ENCODE results near the gene GTF2H2.
"Not testable (repeated sequence)": the region's sequence is repeated elsewhere in the genome, so short reads cannot be mapped to it uniquely, and the experiment has no call there.

The GTF2H2 gene

DNA sequence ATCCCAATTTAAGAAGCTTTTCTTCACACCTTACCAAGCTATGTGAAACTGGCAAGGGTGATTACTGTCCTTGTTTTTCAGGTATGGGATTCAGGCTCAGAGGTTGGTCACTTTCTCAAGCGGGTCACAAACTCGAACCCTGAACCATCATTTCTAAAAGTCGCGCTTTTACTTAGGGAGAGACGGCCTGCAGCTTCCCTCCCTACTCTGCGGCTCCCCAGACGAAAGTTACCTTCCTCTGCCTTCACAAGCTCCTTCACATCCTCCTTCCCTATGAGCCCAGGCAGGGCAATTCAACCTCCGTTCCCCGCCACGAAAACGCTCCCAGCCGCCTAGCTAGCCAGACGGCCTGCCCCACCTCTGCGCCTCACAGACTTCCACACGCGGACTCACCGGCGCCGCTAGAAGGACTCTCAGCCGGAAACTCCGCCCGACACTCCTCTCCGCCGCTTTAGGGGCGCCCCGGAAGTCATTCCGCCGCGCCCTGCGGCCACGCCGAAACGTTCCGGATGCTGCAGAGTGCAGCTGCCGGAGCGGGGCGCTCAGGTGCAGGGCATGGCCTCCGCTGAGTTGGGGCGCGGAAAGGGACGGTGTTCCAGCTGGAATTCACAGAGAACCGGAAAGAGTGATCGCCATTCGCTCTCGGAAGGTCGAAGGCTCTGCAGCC is at the start of gene GTF2H2:
Gene GTF2H2, minus strand, starts transcription at position 415 of the 667 bp plus-strand sequence. CDS start 4,913 bp downstream, outside the sequence.
- not testable (repeated sequence) for DNase-seq (ENCODE audit: low read depth)

DNA sequence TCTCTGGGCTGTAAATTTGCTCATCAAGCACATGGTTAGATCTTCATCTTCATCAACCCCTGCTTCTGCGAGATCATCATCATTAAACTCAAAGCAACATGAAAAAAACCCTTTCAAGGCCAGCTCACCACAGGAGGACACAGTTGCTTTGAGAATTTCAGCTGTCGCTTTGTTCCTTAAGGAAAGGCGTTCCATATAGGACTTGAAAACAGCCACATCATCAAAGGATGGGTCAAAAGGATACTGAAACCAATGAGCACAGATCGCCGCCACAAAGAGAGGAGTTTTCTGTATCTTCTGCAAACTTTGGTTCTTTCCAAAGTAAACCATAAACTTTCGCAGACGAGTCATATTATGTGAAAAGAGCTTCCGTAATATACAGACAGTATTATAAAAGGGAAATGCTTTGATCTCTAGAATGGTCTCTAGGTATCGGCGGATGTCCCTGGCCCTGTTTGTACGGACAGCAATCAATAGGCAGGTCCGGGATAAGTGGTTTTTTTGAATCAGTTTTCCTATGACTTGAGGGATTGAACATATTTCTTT is 42.3 kb upstream of the GTF2H2 start:
- DNase-seq (ENCODE audit: low read depth), result not testable (repeated sequence)

DNA sequence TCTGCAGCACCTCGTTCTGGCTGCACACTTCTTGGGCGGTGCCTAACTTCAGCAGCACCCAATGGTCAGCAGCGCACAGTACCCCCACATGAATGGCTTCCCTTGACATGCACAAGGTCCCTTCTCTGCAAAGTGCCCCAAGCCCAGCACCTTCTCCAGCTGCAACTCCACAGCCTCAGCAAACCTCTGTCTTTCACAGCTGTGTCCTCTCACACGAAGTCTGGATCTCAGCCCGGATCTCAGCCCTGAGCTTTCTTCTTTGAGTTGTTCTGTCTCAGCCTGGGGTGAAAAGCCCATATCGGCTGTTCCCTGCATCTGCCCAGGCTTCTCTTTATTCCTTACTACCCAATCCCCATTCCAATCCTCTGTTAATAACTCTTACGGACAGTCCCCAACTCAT is 32.5 kb upstream of the GTF2H2 start:
- DNase-seq (ENCODE audit: low read depth), result not testable (repeated sequence)

DNA sequence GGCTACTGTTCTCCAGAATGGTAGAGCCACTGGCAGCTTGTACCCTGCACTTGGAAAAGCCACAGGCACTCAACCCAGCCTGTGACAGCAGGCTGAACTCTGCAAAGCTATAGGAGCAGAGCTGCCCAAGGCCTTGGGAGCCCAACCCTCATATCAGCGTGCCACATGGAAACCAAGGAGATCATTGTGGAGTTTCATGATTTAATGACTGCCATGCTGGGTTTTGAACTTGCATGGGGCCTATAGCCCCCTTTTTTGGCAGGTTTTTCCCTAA is 30.4 kb upstream of the GTF2H2 start:
- DNase-seq (ENCODE audit: low read depth), result not testable (repeated sequence)

DNA sequence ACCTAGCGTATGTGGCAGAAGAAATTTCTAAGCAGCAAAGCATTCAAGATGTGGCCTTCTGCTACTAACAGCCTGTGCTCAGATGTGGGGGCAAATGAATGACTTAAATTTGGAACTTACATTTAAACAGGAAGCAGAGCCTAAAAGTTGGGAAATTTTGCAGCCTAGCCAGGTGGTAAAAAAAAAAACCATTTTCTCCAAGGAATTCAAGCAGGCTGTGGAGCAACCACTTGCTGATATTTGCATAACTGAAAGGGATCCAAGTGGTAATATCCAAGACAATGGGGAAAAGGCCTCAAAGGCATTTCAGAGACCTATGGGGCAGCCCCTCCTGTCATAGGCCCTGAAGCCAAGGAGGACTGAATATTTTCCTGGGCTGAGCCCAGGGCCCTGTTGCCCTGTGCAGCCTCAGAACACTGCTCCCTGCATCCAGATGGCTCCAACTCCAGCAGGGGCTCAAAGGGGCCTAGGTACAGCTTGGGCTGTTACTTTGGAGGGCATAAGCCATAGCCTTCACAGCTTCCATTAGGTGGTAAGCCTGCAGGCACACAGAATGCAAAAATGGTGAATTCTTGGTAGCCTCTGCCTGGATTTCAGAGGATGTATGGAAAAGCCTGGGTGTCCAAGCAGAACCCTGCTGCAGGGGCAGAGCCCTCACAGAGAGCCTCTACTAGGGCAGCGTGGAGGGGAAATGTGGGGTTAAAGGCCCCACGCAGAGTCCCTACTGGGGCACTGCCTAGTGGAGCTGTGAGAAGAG is 29.9 kb upstream of the GTF2H2 start:
- DNase-seq (ENCODE audit: low read depth), result not testable (repeated sequence)

DNA sequence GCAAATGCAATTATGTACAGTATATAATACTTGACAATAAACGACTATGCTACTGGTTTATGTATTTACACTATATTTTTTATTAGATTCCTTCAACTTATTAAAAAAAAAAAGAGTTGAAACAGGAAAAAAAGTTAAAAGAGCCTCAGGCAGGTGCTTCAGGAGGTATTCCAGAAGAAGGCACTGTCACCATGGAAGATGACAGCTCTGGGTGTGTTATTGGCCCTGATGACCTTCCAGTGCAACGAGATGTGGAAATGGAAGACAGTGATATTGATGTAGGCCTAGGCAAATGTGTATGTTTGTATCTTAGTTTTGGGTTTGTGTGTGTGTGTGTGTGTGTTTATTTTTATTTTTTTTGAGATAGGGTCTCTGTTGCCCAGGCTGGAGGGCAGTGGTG is 22.3 kb upstream of the GTF2H2 start:
- DNase-seq (ENCODE audit: low read depth), result not testable (repeated sequence)

DNA sequence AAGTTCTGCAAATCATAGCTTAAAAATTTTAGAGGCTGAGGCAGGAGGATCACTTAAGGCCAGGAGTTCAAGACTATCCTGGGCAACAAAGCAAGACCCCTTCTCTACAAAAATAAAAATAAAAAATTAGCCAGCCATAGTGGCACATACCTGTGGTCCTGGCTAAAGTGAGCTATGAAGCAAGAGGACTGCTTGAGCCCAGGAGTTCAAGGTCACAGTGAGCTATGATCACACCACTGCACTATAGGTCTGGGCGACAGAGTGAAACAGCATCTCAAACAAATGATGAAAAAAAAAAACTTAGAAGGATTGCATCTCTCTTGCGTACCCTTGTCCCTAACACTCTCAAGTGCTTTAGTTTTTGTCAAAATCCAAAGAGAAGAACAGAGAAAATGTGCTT is 21.3 kb upstream of the GTF2H2 start:
- DNase-seq (ENCODE audit: low read depth), result not testable (repeated sequence)

DNA sequence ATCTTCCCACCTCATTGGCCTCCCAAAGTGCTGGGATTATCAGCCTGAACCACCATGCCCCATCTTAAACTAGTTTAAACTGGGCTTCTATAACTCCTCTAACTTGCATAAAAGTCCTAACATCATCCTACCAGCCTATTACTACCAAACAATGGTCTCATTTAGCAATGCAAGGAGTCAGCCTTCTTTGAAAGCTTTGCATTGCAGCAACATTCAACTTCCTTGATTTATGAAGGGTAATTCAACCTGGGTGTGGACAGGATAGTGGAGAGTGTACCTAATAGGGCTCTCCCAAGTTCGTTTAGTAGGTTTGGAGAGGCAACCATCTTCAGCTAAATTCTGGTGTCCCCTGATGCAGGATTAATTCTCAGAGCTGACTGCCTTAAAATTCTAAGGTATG is 18.7 kb upstream of the GTF2H2 start:
- DNase-seq (ENCODE audit: low read depth), result not testable (repeated sequence)

DNA sequence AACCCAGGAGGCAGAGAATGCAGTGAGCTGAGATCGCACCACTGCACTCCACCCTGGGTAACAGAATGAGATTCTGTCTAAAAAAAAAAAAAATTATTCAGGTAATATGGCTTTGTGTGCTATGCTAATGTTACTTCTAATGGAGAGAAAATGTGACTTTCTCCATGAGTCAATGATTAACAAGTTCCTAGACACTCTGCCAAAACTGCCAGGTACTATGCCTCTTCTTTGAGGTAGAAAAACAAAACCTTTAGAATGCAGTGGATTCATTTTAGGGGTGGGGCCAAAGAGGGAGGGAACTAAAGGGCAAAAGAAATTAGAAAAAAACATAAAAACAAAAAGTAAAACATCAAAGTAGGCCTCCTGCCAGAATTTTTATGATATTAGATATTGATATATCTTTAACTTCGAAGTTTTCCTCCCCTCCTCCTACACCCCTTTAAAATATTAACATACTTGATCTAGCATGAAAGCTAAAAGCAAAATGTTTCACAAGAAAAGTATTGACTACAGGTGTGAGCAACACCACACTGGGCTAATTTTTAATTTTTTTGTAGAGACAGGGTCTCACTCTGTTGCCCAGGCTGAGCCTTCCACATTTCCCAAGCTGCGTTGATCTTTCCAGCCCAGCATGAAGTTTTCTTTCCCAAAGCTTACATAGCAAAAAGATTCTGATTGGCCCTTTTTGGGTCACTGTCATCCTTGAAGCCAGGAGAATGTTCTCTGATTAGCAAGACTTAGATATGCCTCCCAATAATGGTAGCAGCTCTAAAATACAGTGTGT is 17.0 kb upstream of the GTF2H2 start:
- DNase-seq (ENCODE audit: low read depth), result not testable (repeated sequence)

DNA sequence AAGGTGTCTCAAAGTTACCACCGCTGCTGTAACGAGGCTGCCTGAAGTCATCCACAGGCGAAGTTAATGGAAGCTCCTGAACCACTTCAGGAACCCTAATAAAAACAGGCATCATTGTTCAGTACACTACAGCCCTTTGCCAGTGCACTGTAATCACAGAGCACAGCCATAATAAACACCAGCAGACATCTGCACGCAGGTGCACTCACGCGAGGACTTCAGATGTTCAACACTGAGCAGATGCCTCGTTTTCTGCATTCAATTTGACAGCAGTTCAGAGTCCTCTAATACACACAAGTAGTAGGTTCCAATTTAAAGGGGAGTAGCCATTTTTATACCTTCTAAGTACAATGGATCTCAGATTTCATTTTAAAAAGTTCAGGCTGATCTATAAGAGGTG is 15.4 kb upstream of the GTF2H2 start:
- not testable (repeated sequence) for DNase-seq (ENCODE audit: low read depth)

DNA sequence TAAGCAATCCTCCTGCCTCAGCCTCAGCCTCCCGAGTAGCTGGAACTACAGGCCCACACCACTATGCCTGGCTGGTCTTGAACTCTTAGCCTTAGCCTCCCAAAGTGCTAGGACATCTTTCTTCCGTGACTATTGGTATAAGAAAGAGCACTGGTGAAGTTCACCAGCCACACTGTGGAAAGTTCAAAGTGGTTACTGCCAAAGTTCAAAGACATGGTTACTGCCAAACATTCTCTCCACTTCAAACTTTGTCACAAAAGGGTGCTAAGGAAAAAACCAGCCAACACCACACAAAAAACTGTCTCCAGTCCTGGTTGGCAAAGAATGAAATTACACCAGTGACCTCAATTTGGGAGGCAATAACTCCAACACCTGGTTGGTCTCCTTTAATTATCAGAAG is 14.9 kb upstream of the GTF2H2 start:
- DNase-seq (ENCODE audit: low read depth), result not testable (repeated sequence)

DNA sequence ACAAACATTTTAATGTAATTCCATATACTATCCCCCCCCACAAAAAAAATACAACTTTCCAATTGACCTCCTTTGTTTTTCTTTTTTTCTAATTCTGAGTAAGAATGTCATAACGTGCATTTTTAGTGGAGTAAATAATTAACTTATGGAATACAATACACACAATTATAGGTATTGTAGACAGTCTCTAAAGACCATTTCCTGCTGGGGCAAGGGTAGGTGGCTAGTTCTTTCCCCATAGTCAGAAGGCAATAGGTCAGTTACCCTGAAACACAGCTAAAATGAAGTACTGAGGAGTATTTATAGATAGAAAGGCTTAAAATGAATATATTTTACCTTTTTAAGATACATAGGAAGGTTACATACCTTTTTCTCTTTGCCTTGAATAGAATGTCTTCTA is 6.2 kb downstream of the GTF2H2 start:
- DNase-seq (ENCODE audit: low read depth), result not testable (repeated sequence)

DNA sequence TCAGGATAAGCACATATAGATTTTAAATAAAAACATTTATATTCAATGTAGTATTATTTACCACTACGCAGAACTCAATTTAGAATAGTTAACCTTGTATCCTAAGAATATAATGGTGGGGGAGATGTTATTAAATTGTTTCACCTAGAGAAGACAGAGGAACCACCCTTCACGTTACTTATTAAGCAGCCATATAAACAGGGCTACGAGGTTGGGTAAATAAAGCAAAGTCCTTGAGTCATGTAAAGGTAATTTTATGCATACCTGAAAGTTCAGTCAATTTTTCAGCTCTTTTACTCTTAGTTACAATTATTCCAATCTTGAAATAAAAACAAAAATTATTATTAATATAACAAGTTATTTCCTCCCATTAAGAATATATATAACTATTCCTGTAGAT is 8.1 kb downstream of the GTF2H2 start:
- not testable (repeated sequence) for DNase-seq (ENCODE audit: low read depth)

DNA sequence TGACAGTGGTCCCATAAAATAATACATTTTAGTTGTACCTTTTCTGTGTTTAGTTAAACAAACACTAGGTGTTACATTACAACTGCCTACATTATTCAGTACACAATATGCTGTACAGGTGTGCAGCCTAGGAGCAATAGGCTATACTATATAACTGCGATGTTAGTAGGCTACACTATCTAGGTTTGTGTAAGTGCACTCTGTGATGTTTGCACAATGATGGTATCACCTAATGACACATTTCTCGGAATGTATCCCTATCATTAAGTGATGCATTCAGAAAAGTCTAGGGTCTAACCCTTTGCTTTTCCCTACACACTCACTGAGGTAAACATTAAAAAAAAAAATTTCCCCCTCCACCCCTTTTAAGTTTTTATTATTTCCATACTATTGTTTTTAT is 22.7 kb downstream of the GTF2H2 start:
- DNase-seq (ENCODE audit: low read depth), result not testable (repeated sequence)

DNA sequence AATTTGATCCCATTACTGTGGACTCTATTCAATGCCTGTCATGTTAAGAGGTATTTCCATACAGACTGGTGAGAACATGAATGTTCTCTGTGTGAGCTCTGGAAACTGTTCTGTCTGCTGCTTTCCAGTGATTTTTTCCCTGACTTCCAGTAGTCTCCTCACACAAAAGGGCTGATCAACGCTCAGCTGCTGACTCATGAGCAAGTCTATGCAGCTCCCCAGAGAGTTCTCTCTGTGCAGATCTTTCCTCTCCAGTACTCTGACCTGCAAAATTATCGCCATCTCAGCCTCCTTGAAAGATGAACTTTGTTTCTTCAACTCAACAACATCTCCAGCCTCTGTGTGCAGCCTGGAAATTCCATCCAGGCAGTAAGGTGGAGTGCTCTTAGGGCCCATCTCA is 23.3 kb downstream of the GTF2H2 start:
- DNase-seq (ENCODE audit: low read depth), result not testable (repeated sequence)

DNA sequence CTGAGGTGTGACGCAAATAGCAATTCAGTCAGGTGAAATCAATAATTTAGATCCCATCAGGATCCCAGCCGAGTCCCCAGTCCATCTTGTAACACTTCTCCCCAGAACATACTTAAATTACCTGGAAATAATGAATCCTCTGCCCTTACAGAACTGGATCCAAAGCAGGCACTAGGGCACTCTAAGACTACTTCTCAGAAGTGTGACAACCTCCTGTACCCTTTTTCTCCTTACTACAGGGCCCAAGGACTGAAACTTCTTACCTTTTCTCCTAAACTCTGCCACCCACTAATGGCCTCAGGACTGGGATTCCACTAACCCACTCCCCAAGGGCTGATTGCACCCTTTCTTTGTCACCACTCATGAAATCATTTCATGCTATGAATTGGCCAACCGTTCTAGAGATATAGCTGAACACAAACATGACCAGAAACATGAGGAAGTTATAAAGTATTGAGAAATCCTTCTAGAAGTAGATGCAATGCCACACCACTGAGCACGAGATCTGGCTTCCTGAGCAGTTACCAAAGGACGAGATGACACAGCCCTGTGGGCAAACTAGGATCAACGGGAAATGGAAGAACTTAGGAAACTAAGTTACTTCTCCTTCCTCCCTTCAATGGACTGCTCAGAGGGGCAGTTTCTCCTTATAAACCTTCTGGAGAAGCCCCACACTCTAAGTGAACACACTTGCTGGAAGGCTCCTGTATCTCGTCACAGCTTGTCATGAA is 36.3 kb downstream of the GTF2H2 start:
- DNase-seq (ENCODE audit: low read depth), result not testable (repeated sequence)

DNA sequence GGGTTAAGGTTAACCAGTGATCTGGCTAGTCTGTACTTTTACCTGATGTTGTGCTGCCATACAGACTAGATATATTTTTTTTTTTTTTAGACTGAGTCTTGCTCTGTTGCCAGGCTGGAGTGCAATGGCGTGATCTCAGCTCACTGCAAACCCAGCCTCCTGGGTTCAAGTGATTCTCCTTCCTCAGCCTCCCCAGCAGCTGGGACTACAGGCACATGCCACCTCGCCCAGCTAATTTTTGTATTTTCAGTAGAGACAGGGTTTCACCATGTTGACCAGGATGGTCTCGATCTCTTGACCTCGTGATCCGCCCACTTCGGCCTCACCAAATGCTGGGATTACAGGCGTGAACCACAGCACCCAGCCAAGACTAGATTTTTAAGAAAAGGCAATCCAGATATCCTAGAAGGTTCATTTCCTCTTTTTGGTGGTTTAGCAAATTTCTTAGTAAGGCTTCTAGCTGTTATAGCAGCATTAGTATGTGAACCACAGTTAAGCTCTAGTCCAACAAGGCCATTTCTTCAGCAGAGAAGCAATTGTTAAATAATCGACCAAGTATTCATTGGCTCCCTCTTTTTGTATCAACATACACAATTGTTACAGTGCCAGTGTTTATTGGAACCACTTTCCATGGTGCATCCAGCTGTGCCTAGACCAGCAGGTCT is 42.1 kb downstream of the GTF2H2 start, which contains the start of gene NAIP:
Gene NAIP, minus strand, starts transcription at position 51 of the 665 bp plus-strand sequence. CDS start 12,424 bp downstream, outside the sequence.
- DNase-seq (ENCODE audit: low read depth), result not testable (repeated sequence)

DNA sequence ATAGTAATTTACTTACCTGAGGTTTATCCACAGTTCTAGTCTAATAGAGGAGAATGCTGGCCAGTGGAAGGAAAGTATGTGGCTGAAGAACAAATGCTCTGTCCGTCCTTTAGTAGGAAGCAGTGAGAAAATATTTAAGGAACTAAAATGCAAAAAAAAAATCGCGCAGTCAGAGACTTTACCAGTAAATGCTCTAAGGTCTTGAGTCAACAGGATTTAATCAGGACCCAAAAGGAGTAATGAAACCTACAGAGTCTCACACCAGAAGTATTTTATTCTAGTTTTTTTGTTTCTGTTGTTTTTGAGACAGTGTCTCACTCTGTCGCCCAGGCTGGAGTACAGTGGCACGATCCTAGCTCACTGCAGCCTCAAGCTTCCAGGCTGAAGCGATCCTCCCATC is 46.8 kb downstream of the GTF2H2 start:
- DNase-seq (ENCODE audit: low read depth), result not testable (repeated sequence)

DNA sequence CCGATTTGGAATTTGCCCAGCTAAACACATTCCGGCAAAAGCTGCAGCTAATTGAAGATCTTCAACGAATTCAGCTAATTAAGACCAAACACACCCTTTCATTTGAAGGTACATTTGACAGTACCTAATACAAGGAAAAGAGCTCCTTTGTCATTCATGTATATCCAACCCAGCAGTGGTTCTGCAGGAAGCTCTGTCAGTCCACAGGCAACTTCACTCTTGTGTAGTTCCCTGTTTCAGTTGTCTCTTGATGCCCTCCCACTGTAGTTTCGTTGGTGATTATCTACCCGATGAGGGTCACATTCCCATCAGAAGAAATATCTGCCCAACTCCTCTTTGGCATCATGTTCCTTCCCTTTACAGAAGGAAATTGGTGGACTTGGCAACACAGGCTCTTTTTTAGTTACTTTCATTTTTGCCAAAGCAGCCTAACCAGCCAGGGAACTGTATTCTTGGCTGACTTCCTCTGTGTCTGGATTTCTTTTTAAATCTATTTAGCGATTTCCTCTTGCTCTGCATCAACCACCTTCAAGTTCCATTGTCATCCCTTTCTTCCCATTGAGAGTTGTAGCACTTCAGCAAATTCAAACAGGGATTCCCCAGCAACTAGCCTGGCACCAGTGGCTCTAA is 49.0 kb downstream of the GTF2H2 start:
- DNase-seq (ENCODE audit: low read depth), result not testable (repeated sequence)

DNA sequence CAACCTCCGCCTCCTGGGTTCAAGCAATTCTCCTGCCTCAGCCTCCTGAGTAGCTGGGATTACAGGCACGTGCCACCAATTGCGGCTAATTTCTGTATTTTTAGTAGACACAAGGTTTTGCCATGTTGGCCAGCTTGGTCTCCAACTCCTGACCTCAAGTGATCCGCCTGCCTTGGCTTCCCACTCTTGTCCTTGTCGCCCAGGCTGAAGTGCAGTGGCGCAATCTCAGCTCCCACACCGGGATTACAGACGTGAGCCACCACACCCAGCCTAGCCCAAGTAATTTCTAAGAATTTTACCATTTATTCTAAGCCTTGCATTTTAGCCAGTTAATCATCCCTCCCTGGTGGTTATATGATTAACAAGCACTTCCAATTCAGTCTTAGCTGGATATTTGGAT is 53.3 kb downstream of the GTF2H2 start:
- no peak for DNase-seq (ENCODE audit: low read depth)

DNA sequence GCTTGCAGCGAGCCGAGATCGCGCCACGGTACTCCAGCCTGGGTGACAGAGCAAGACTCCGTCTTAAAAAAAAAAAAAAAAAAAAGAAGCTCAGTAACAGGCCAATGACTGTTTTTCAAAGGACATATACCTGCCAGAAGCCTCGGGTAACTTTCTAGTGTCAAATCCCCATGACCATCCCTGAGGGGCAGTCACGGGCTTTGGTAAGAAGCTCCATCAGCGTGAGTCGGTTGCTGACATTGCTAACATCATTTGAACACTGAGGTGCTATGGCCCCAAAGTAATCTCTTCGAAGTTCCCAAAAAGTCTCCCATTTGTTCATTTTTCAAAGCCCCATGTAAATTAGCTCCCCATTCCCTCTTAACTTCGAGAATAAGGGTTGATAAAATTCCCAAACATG is 53.9 kb downstream of the GTF2H2 start:
- no peak for DNase-seq (ENCODE audit: low read depth)
